NCI-H146 treated with DMSO at 0.1 percent for 48 hours (cell line): ENCODE measurements around the gene ATE1.
"Not testable (repeated sequence)": the region's sequence is repeated elsewhere in the genome, so short reads cannot be mapped to it uniquely, and the experiment has no call there.

Experiments used
- DNase-seq: peaks from one replicate; lab custom pipeline; 2025; ENCODE audit not compliant: unreplicated experiment; lab: John Stamatoyannopoulos, UW

The ATE1 gene

GRCh38 chr10:121699703-121700102 is 228.1 kb downstream of the ATE1 start:
- not testable (repeated sequence) for DNase-seq

GRCh38 chr10:121698902-121699301 is 228.9 kb downstream of the ATE1 start:
- DNase-seq = no peak

GRCh38 chr10:121698336-121698735 is 229.5 kb downstream of the ATE1 start:
- DNase-seq = no peak

GRCh38 chr10:121696854-121697253 is 231.0 kb downstream of the ATE1 start:
- DNase-seq = no peak

GRCh38 chr10:121695731-121696464 is 231.9 kb downstream of the ATE1 start:
- DNase-seq = no peak

GRCh38 chr10:121694966-121695643 is 232.7 kb downstream of the ATE1 start:
- no peak for DNase-seq

- no peak for DNase-seq
Observed at GRCh38 chr10:121694327-121694965, 233.4 kb downstream of the ATE1 start.

- DNase-seq = no peak
Observed at GRCh38 chr10:121692626-121693025, 235.2 kb downstream of the ATE1 start.

- no peak for DNase-seq
Observed at GRCh38 chr10:121690970-121691369, 236.9 kb downstream of the ATE1 start.
